HEK293 (cell line): Measurements from ENCODE around the gene RALY.

Experiments used
- CTCF ChIA-PET: fragments of 350-600 bp; formaldehyde crosslinking; extraction: SDS; loops from one replicate; lab custom pipeline; 2021; ENCODE audit warnings: antibody characterized with exemption; lab: Yijun Ruan, JAX
- POLR2A ChIA-PET: fragments of 300-600 bp; formaldehyde crosslinking; extraction: SDS; loops from one replicate; lab custom pipeline; 2020; ENCODE audit warnings: antibody characterized with exemption, inconsistent platforms; lab: Yijun Ruan, JAX
- H3K27ac ChIP-seq: fragments of 200-500 bp; sonication (Bioruptor generic); 2 replicates; pipeline ENCODE4 v1.5.1; 2014; ENCODE audit warnings: low read depth, low read length, control low read depth, inconsistent platforms; ENCODE audit errors: extremely low read depth
- H3K36me3 ChIP-seq, 2 experiments: fragments of 200-500 bp in 1 of 2; sonication (Bioruptor generic) in 1 of 2; 1 replicate in 1 of 2; 2 replicates in 1 of 2; pipeline ENCODE4 v1.5.1; 2014 to 2017; ENCODE audit warnings: inconsistent platforms in 2 of 2, low read length in 2 of 2; ENCODE audit not compliant: control insufficient read depth in 2 of 2, insufficient read depth in 1 of 2
- H3K4me1 ChIP-seq: fragments of 200-500 bp; sonication (Bioruptor generic); 2 replicates; pipeline ENCODE4 v1.5.1; 2014; ENCODE audit warnings: mild to moderate bottlenecking, low read length, inconsistent platforms; ENCODE audit not compliant: control insufficient read depth, insufficient read depth
- H3K4me3 ChIP-seq: 2 replicates; pipeline ENCODE4 v1.5.1; 2011; ENCODE audit warnings: low read depth, mild to moderate bottlenecking, control low read depth, low read length, moderate library complexity
- H3K9me3 ChIP-seq: fragments of 200-500 bp; sonication (Bioruptor generic); 2 replicates; pipeline ENCODE4 v1.5.1; 2014; ENCODE audit warnings: low read depth, low read length, inconsistent platforms; ENCODE audit not compliant: control insufficient read depth, insufficient read depth
- KLF16 ChIP-seq: fragments of 450-650 bp; formaldehyde crosslinking; IDR thresholded peaks from 2 replicates; pipeline ENCODE4 v1.5.1; 2017; ENCODE audit warnings: missing biosample characterization, missing genetic modification characterization
- SP7 ChIP-seq: fragments of 450-650 bp; formaldehyde crosslinking; IDR thresholded peaks from 2 replicates; pipeline ENCODE4 v1.5.1; 2016; ENCODE audit warnings: missing biosample characterization, missing genetic modification characterization
- TSHZ1 ChIP-seq: fragments of 450-650 bp; formaldehyde crosslinking; IDR thresholded peaks from 2 replicates; pipeline ENCODE4 v1.5.1; 2016; ENCODE audit warnings: missing biosample characterization, missing genetic modification characterization, borderline replicate concordance
- ZBTB21 ChIP-seq: fragments of 450-650 bp; formaldehyde crosslinking; IDR thresholded peaks from 2 replicates; pipeline ENCODE4 v1.5.1; 2017; ENCODE audit warnings: missing biosample characterization, missing genetic modification characterization
- ZBTB49 ChIP-seq: fragments of 450-650 bp; formaldehyde crosslinking; IDR thresholded peaks from 2 replicates; pipeline ENCODE4 v1.5.1; 2016; ENCODE audit warnings: missing biosample characterization, missing genetic modification characterization, low read depth
- ZBTB6 ChIP-seq: fragments of 450-650 bp; formaldehyde crosslinking; IDR thresholded peaks from 2 replicates; pipeline ENCODE4 v1.5.1; 2017; ENCODE audit warnings: missing biosample characterization, missing genetic modification characterization
- ZFP3 ChIP-seq: fragments of 450-650 bp; formaldehyde crosslinking; IDR thresholded peaks from 2 replicates; pipeline ENCODE4 v1.5.1; 2016; ENCODE audit warnings: low read depth, missing biosample characterization, missing genetic modification characterization
- ZNF23 ChIP-seq: fragments of 450-650 bp; formaldehyde crosslinking; IDR thresholded peaks from 2 replicates; pipeline ENCODE4 v1.5.1; 2016; ENCODE audit warnings: missing biosample characterization, missing genetic modification characterization, borderline replicate concordance
- ZNF280D ChIP-seq: fragments of 450-650 bp; formaldehyde crosslinking; IDR thresholded peaks from 2 replicates; pipeline ENCODE4 v1.5.1; 2016; ENCODE audit warnings: missing biosample characterization, missing genetic modification characterization
- ZNF341 ChIP-seq: fragments of 450-650 bp; formaldehyde crosslinking; IDR thresholded peaks from 2 replicates; pipeline ENCODE4; 2016; ENCODE audit warnings: low read depth, missing biosample characterization, missing genetic modification characterization
- ZNF354C ChIP-seq: fragments of 450-650 bp; formaldehyde crosslinking; IDR thresholded peaks from 2 replicates; pipeline ENCODE4 v1.5.1; 2016; ENCODE audit warnings: missing biosample characterization, missing genetic modification characterization, low read depth, borderline replicate concordance
- ZNF501 ChIP-seq: fragments of 450-650 bp; formaldehyde crosslinking; IDR thresholded peaks from 2 replicates; pipeline ENCODE4 v1.5.1; 2016; ENCODE audit warnings: missing biosample characterization, missing genetic modification characterization
- ZNF518A ChIP-seq: fragments of 450-650 bp; formaldehyde crosslinking; conservative IDR thresholded peaks from 2 replicates; pipeline ENCODE4 v1.5.1; 2016; ENCODE audit warnings: low read depth, missing biosample characterization, missing genetic modification characterization
- ZNF626 ChIP-seq: fragments of 450-650 bp; sonication (Bioruptor Pico); formaldehyde crosslinking; IDR thresholded peaks from 2 replicates; pipeline ENCODE4 v1.5.1; 2018; ENCODE audit warnings: missing biosample characterization, missing genetic modification characterization, inconsistent platforms
- ZNF660 ChIP-seq: fragments of 450-650 bp; IDR thresholded peaks from 2 replicates; pipeline ENCODE4 v1.5.1; 2018; ENCODE audit warnings: missing biosample characterization, mild to moderate bottlenecking, missing genetic modification characterization
- ZNF768 ChIP-seq: fragments of 450-650 bp; formaldehyde crosslinking; IDR thresholded peaks from 2 replicates; pipeline ENCODE4 v1.5.1; 2018; ENCODE audit warnings: missing biosample characterization, mild to moderate bottlenecking, missing genetic modification characterization
- ZNF830 ChIP-seq: fragments of 450-650 bp; IDR thresholded peaks from 2 replicates; pipeline ENCODE4 v1.5.0; 2018; ENCODE audit warnings: missing biosample characterization, missing genetic modification characterization, low read depth, mild to moderate bottlenecking, moderate library complexity
- ZNF843 ChIP-seq: fragments of 450-650 bp; formaldehyde crosslinking; IDR thresholded peaks from 2 replicates; pipeline ENCODE4 v1.5.1; 2016; ENCODE audit warnings: missing biosample characterization, missing genetic modification characterization

Gene RALY

GRCh38 chr20:34089655-34090345 is 96.1 kb downstream of the RALY start:
- no peak overlapping the region for H3K27ac ChIP-seq
- CTCF ChIA-PET, result no interaction called here
- no peaks in the 10 kb centered on the region for H3K4me1 ChIP-seq
- peaks cover 34 to 86% of the 10 kb centered on the region in 2 experiments for H3K36me3 ChIP-seq
- no peak for TF ChIP-seq ZBTB6 (tag by site-specific recombination)
- no peak for TF ChIP-seq ZNF280D (tag by site-specific recombination)
- H3K4me3 ChIP-seq, result no peak overlapping the region
- POLR2A ChIA-PET, result interaction anchor here (1.1 to 1.2 kb wide), 2 partner anchors 12 to 23 kb away, joined by 3 read pairs; partner anchors contain the start of gene EIF2S2
- no peaks in the 10 kb centered on the region for H3K9me3 ChIP-seq

- ChIA-PET CTCF (interaction anchor here (0.5 kb wide), 1 partner anchor 259 kb away, joined by 3 read pairs; no protein-coding TSS in a partner anchor), POLR2A (interaction anchor here (1.1 to 1.2 kb wide), 2 partner anchors 13 to 22 kb away, joined by 3 read pairs; partner anchors contain the start of gene EIF2S2)
- H3K4me3 ChIP-seq, result no peak overlapping the region
- TF ChIP-seq ZNF843 (tag by site-specific recombination), result no peak
- TF ChIP-seq KLF16, result no peak
- TF ChIP-seq ZNF501 (tag by site-specific recombination), result no peak
- TF ChIP-seq ZNF830 (tag by site-specific recombination), result no peak
- no peak for TF ChIP-seq SP7 (tag by site-specific recombination)
- TF ChIP-seq ZNF660 (tag by site-specific recombination), result no peak
- TF ChIP-seq ZFP3 (tag by site-specific recombination), result no peak
- no peak for TF ChIP-seq ZNF768
- no peak for TF ChIP-seq TSHZ1 (tag by site-specific recombination)
- no peak for TF ChIP-seq ZNF341 (tag by site-specific recombination)
- TF ChIP-seq ZBTB21 (tag by site-specific recombination), result no peak
- no peak for TF ChIP-seq ZNF23
- TF ChIP-seq ZNF354C, result no peak
- no peak for TF ChIP-seq ZBTB49 (tag by site-specific recombination)
- no peak for TF ChIP-seq ZNF626
- no peak for TF ChIP-seq ZNF518A (tag by site-specific recombination)
- H3K36me3 ChIP-seq, result peaks cover 41 to 90% of the 10 kb centered on the region in 2 experiments
- H3K9me3 ChIP-seq, result no peaks in the 10 kb centered on the region
- H3K4me1 ChIP-seq, result no peaks in the 10 kb centered on the region
- H3K27ac ChIP-seq, result no peak overlapping the region
Observed at GRCh38 chr20:34090645-34091044, 96.9 kb downstream of the RALY start.
